K562 (cell line): ENCODE measurements around the gene KCNN3. TPM values are rescaled to one million over a fixed set of nuclear protein-coding genes. Genes with fewer than 3 reads are reported as not detected.

Source experiments
- ATAC-seq: fragments of 200-7000 bp; cut with Tn5 transposase; 3 replicates; pipeline ENCODE4 v1.9.1; 2020; ENCODE audit warnings: moderate library complexity
- BruUV-seq: library from RNA; stranded (reverse); fragments of 400-500 nt; replicated peaks from 2 replicates; lab custom pipeline; 2021; lab: Mats Ljungman, UMichigan
- CTCF ChIA-PET: fragments of 300-600 bp; formaldehyde crosslinking; extraction: SDS; loops from one replicate; lab custom pipeline; 2021; ENCODE audit warnings: low intra/inter-chr PET ratio; lab: Yijun Ruan, JAX
- POLR2A ChIA-PET: fragments of 300-600, 350-650 bp; sonication (Branson Sonifier 250); formaldehyde crosslinking; extraction: SDS; loops from one replicate; lab custom pipeline; 2021; ENCODE audit warnings: antibody characterized with exemption, inconsistent platforms; lab: Yijun Ruan, JAX
- DNase-seq, 4 experiments: peaks; one replicate each; pipeline versions ENCODE4 v3.0.0 to v3.0.0-alpha.2; 2011 to 2018; ENCODE audit warnings: low spot score in 3 of 4, mixed read lengths in 3 of 4; ENCODE audit errors: extremely low read depth in 1 of 4
- FAIRE-seq: peaks from 2 replicates; lab custom pipeline; 2011; peaks lifted over from hg19 to GRCh38; lab: Jason Lieb, UNC
- H2AFZ ChIP-seq: 2 replicates; pipeline ENCODE4 v1.6.0; 2011; ENCODE audit warnings: low read depth, low read length, control low read depth, inconsistent platforms
- H3K27ac ChIP-seq: fragments of 200-600 bp; 3 replicates; pipeline ENCODE4 v1.8.0; 2011; ENCODE audit warnings: low read depth, mild to moderate bottlenecking, control low read depth, inconsistent platforms, low read length, moderate library complexity, mixed read lengths; ENCODE audit errors: extremely low read depth
- H3K27me3 ChIP-seq, 2 experiments: fragments of 300-600 bp in 1 of 2; 2 replicates in 1 of 2; 3 replicates in 1 of 2; pipeline versions ENCODE4 v1.6.0 to v1.8.0; 2011; ENCODE audit warnings: inconsistent platforms in 2 of 2, low read length in 2 of 2, mild to moderate bottlenecking in 1 of 2, mixed read lengths in 1 of 2, moderate library complexity in 1 of 2; ENCODE audit not compliant: control insufficient read depth in 2 of 2, insufficient read depth in 2 of 2
- H3K36me3 ChIP-seq: fragments of 300-600 bp; 3 replicates; pipeline ENCODE4 v1.8.0; 2011; ENCODE audit warnings: mild to moderate bottlenecking, low read length, inconsistent platforms; ENCODE audit not compliant: control insufficient read depth, insufficient read depth
- H3K4me1 ChIP-seq, 2 experiments: fragments of 200-600 bp in 1 of 2; replicated peaks in 1 of 2; 2 replicates in 1 of 2; 3 replicates in 1 of 2; pipeline versions ENCODE4 v1.5.1 to v1.8.0; 2011; ENCODE audit warnings: inconsistent platforms in 2 of 2, low read length in 2 of 2, mild to moderate bottlenecking in 1 of 2, mixed read lengths in 1 of 2, moderate library complexity in 1 of 2; ENCODE audit not compliant: control insufficient read depth in 2 of 2, insufficient read depth in 2 of 2
- H3K4me2 ChIP-seq: 2 replicates; pipeline ENCODE4 v1.6.1; 2011; ENCODE audit warnings: low read length, control low read depth, inconsistent platforms, mixed read lengths; ENCODE audit not compliant: insufficient read depth
- H3K4me3 ChIP-seq: fragments of 200-600 bp; sonication (generic), shearing (Covaris generic); 2 replicates; pipeline ENCODE4 v1.5.1; 2016; ENCODE audit warnings: control low read depth, inconsistent platforms
- H3K79me2 ChIP-seq: fragments of 200-600 bp; 3 replicates; pipeline ENCODE4 v1.8.0; 2011; ENCODE audit warnings: low read length, inconsistent platforms; ENCODE audit not compliant: control insufficient read depth, insufficient read depth
- H3K9ac ChIP-seq, 2 experiments: 2 replicates each; pipeline versions ENCODE4 v1.6.0 to v1.6.1; 2011; ENCODE audit warnings: low read depth in 2 of 2, low read length in 2 of 2, control low read depth in 1 of 2, inconsistent platforms in 1 of 2, mild to moderate bottlenecking in 1 of 2, mixed read lengths in 1 of 2; ENCODE audit not compliant: insufficient read depth in 1 of 2
- H3K9me1 ChIP-seq: one replicate; pipeline ENCODE4 v1.6.0; 2011; ENCODE audit warnings: inconsistent platforms, mild to moderate bottlenecking, low read length, moderate library complexity; ENCODE audit not compliant: control insufficient read depth, insufficient read depth
- H3K9me3 ChIP-seq: replicated peaks from 2 replicates; pipeline ENCODE4 v1.5.1; 2011; ENCODE audit warnings: low read depth, low read length, inconsistent platforms; ENCODE audit not compliant: control insufficient read depth, insufficient read depth
- H4K20me1 ChIP-seq: replicated peaks from 2 replicates; pipeline ENCODE4 v1.6.1; 2011; ENCODE audit warnings: low read length, inconsistent platforms, mixed read lengths; ENCODE audit not compliant: control insufficient read depth, insufficient read depth
- CREM ChIP-seq: IDR thresholded peaks from 2 replicates; pipeline ENCODE4 v1.6.1; 2014; ENCODE audit warnings: antibody characterized with exemption, low read depth
- CUX1 ChIP-seq: fragments of 200-800 bp; sonication (Bioruptor generic); IDR thresholded peaks from 2 replicates; pipeline ENCODE4 v1.6.1; 2016; ENCODE audit warnings: missing genetic modification characterization, missing compliant biosample characterization
- FOXJ3 ChIP-seq: sonication (generic); formaldehyde crosslinking; IDR thresholded peaks from 2 replicates; pipeline ENCODE4 v1.4.0; 2020; ENCODE audit warnings: mild to moderate bottlenecking, missing genetic modification reagents
- MYC ChIP-seq, 2 experiments: fragments of 250-450 bp in 1 of 2; sonication (Bioruptor Pico) in 1 of 2; IDR thresholded peaks; 2 replicates each; pipeline versions ENCODE4 v1.5.1 to v1.6.1; 2012 to 2021; ENCODE audit warnings: low read depth in 2 of 2, borderline replicate concordance in 1 of 2, improper control_type of control experiment in 1 of 2, low read length in 1 of 2, mild to moderate bottlenecking in 1 of 2, moderate library complexity in 1 of 2
- PHB2 ChIP-seq: fragments of 450-650 bp; IDR thresholded peaks from 2 replicates; pipeline ENCODE4 v1.6.1; 2017; ENCODE audit warnings: low read depth
- POLR2B ChIP-seq: fragments of 450-650 bp; IDR thresholded peaks from 2 replicates; pipeline ENCODE4 v1.6.1; 2018; ENCODE audit warnings: low read depth; ENCODE audit not compliant: partially characterized antibody
- SAFB2 ChIP-seq: fragments of 200-400 bp; formaldehyde crosslinking; IDR thresholded peaks from 2 replicates; pipeline ENCODE4 v1.6.1; 2018; ENCODE audit warnings: borderline replicate concordance, low read length, low read depth, moderate library complexity; ENCODE audit not compliant: severe bottlenecking
- ZNF77 ChIP-seq: fragments of 250-450 bp; sonication (Bioruptor Pico); IDR thresholded peaks from 2 replicates; pipeline ENCODE4 v1.5.0; 2020
- WGBS: fragments of 100-300 bp; shearing (Covaris generic); methylation state at CpG from one replicate; pipeline ENCODE4 v1.1.6; 2016; ENCODE audit warnings: low coverage, mixed read lengths; ENCODE audit not compliant: insufficient coverage; ENCODE audit errors: missing lambda C conversion rate; 5-methylcytosine and 5-hydroxymethylcytosine counted together
- in situ Hi-C: fragments of 300-500 bp; cut with MboI; formaldehyde crosslinking; loops from 4 replicates; pipeline ENCODE4 v1.15.0; 2018; ENCODE audit warnings: inconsistent platforms, mixed read lengths
- intact Hi-C: fragments of 100-400 bp; cut with micrococcal nuclease; formaldehyde crosslinking; loops from 2 replicates; pipeline ENCODE4 v1.14.2; 2022
- polyA plus RNA-seq, 8 experiments: library from polyadenylated mRNA; depleted of rRNA in 4 of 8; stranded (reverse) in 5 of 8; unstranded in 3 of 8; fragments of >200 nt; fragmentation: Nextera tagmentation in 2 of 8; fragmentation: Illumina TruSeq in 1 of 8; extraction: Ambion mirVana in 2 of 8; extraction: Trizol in 1 of 8; gene quantifications; 2 replicates each; pipeline versions ENCODE4 v1.2.1 to v1.2.3, GENCODE V29; 2011 to 2014; ENCODE audit warnings: inconsistent platforms in 1 of 8, missing spikeins in 1 of 8
- total RNA-seq, 7 experiments: library from RNA; depleted of rRNA in 6 of 7; stranded (reverse); fragments of >200 nt in 6 of 7; fragmentation: Illumina TruSeq in 2 of 7; extraction: Trizol in 2 of 7; gene quantifications; 2 replicates each; pipeline versions ENCODE4 v1.2.1 to v1.2.3, GENCODE V29; 2011 to 2021; ENCODE audit warnings: low replicate concordance in 1 of 7

The KCNN3 gene
- total and polyA plus RNA-seq, 9 of the 15 experiments (the other 6 are each of a cell fraction or from before 2014, with no cell fraction given) = 0.02 to 0.03 TPM; not detected in 7

GRCh38 chr1:154778275-154778674 lies 91.8 kb downstream of the KCNN3 start:
- Histone ChIP-seq H3K4me1 (no peaks in the 10 kb centered on the region), H3K27me3 (peaks cover 47 to 80% of the 10 kb centered on the region in 2 experiments; a peak in 4 of 5 replicates), H3K9ac (no peak overlapping the region), H3K79me2 (no peaks in the 10 kb centered on the region), H3K4me2 (no peak overlapping the region), H3K27ac (no peak overlapping the region), H3K9me1 (no peaks in the 10 kb centered on the region), H3K9me3 (no peaks in the 10 kb centered on the region), H2AFZ (no peak overlapping the region), H3K4me3 (no peak overlapping the region), H4K20me1 (0 out of 2 replicates have a peak, but pooled peaks cover under 1% of the 10 kb centered on the region), H3K36me3 (no peaks in the 10 kb centered on the region)
- no peak for TF ChIP-seq MYC (IDR thresholded peaks at IDR 0.05; ENCODE audit: low read depth, low read length)
- TF ChIP-seq MYC (CRISPR knock-in tag; IDR thresholded peaks at IDR 0.05; ENCODE audit: borderline replicate concordance, low read depth) = no peak
- no peak for TF ChIP-seq PHB2
- peak; percentile 62; the same call in 2 of the 3 replicates for ATAC-seq
- in situ Hi-C loops = no loop called here
- BruUV-seq = no TSS peak
- 3% methylated on average over 2 of the region's 2 CpGs for WGBS
- intact Hi-C loops = no loop called here
- POLR2A ChIA-PET = no interaction called here
- DNase-seq = no peak
- CTCF ChIA-PET = no interaction called here
- FAIRE-seq = no peak

- no peak overlapping the region for H3K4me2 ChIP-seq
- no peak for ATAC-seq
- CTCF ChIA-PET = no interaction called here
- no peak for TF ChIP-seq SAFB2
- TF ChIP-seq ZNF77 (CRISPR knock-in tag) = no peak
- no peak for TF ChIP-seq CUX1
- TF ChIP-seq CREM = no peak
- TF ChIP-seq POLR2B = no peak
- TF ChIP-seq FOXJ3 (CRISPR knock-in tag) = no peak
Measured at GRCh38 chr1:154777781-154778180, 92.3 kb downstream of the KCNN3 start.

More at GRCh38 chr1:154777781-154778180, 92.3 kb downstream of the KCNN3 start:
- Histone ChIP-seq H3K4me1 (no peaks in the 10 kb centered on the region), H3K36me3 (no peaks in the 10 kb centered on the region), H3K79me2 (no peaks in the 10 kb centered on the region), H3K27ac (no peak overlapping the region), H2AFZ (no peak overlapping the region), H3K9ac (no peak overlapping the region), H3K27me3 (peaks cover 47 to 85% of the 10 kb centered on the region in 2 experiments; a peak in 4 of 5 replicates), H3K9me1 (no peaks in the 10 kb centered on the region), H3K9me3 (no peaks in the 10 kb centered on the region), H4K20me1 (no peaks in the 10 kb centered on the region), H3K4me3 (no peak overlapping the region)
- WGBS = 0% methylated on average over 5 of the region's 5 CpGs
- DNase-seq = no peak
- in situ Hi-C loops (no loop called here), intact Hi-C loops (no loop called here)
- peak; percentile 29 for FAIRE-seq
- no TSS peak for BruUV-seq
- POLR2A ChIA-PET = no interaction called here
